ENCODE measurements around the gene GOPC. TPM values are rescaled to one million over a fixed set of nuclear protein-coding genes. Genes with fewer than 3 reads are reported as not detected.

GOPC gene
- total and polyA plus RNA-seq, 2 of the 8 experiments (the other 6 are each of a cell fraction or from before 2014, with no cell fraction given): 5.3 to 19.4 TPM

- 36% methylated on average over 5 of the region's 5 CpGs; no CpG with 5 or more reads in 1 of the 2 experiments for WGBS, 2 experiments (ENCODE audit: extremely low coverage in 1 of 2, insufficient coverage in 1 of 2, insufficient read length in 1 of 2, insufficient replicate concordance in 2 of 2, low coverage in 1 of 2, low lambda C conversion rate in 2 of 2, missing lambda C conversion rate in 1 of 2)
- H4K5ac ChIP-seq (ENCODE audit: insufficient read length, low read depth, low read length): no peak overlapping the region
- peak in 1 of 2 experiments; percentile 74 for DNase-seq (ENCODE audit: low read depth in 1 of 2, low spot score in 2 of 2)
Observed at GRCh38 chr6:117555882-117556498, 46.3 kb downstream of the GOPC start.

More at GRCh38 chr6:117555882-117556498, 46.3 kb downstream of the GOPC start:
- no peaks in the 10 kb centered on the region for H3K27me3 ChIP-seq (replicated peaks in 1 of 4; ENCODE audit: control insufficient read depth in 3 of 4, extremely low read depth in 1 of 4, insufficient read depth in 3 of 4, low read length in 3 of 4)
- H3K4me2 ChIP-seq (ENCODE audit: insufficient read depth in 1 of 2, low read depth in 2 of 2, low read length in 2 of 2): no peak overlapping the region
- no peaks in the 10 kb centered on the region for H3K23me2 ChIP-seq (ENCODE audit: low read depth, low read length)
- H2AK5ac ChIP-seq (ENCODE audit: low read depth, low read length): no peak overlapping the region
- no peak overlapping the region for H2AFZ ChIP-seq (ENCODE audit: low read length)
- TF ChIP-seq RAD21 (IDR thresholded peaks at IDR 0.05 in 1 of 2, conservative IDR thresholded peaks at IDR 0.05 in 1 of 2; ENCODE audit: low read depth in 2 of 2, low read length in 2 of 2) (peak; percentile 48 to 59), CTCF (IDR thresholded peaks at IDR 0.05; ENCODE audit: control extremely low read depth in 1 of 3, insufficient read depth in 1 of 3, low read depth in 1 of 3, low read length in 3 of 3) (peak in 2 of 3 experiments; percentile 44 to 63; a peak in 3 of 4 replicates), SUZ12 (IDR thresholded peaks at IDR 0.05; ENCODE audit: low read length) (no peak)
- no peaks in the 10 kb centered on the region; a peak in 1 of 8 replicates for H3K36me3 ChIP-seq (ENCODE audit: control insufficient read depth in 2 of 4, insufficient read depth in 4 of 4, low read length in 3 of 4)
- no peak overlapping the region for H4K91ac ChIP-seq (replicated peaks; ENCODE audit: insufficient read length, low read length)
- H3K27ac ChIP-seq (ENCODE audit: low read depth, low read length): no peak overlapping the region
- no peak overlapping the region for H3K9ac ChIP-seq (replicated peaks in 1 of 4; ENCODE audit: extremely low read depth in 1 of 4, low read depth in 3 of 4, low read length in 3 of 4)
- no peak overlapping the region for H2BK12ac ChIP-seq (ENCODE audit: low read depth, low read length)
- no peaks in the 10 kb centered on the region for H3K79me1 ChIP-seq (ENCODE audit: low read depth, low read length)
- no peak overlapping the region for H2BK5ac ChIP-seq (ENCODE audit: low read depth, low read length)
- no peak overlapping the region for H2BK20ac ChIP-seq (ENCODE audit: low read length)
- no peaks in the 10 kb centered on the region for H3K79me2 ChIP-seq (ENCODE audit: control insufficient read depth in 1 of 2, insufficient read depth in 2 of 2, low read length in 2 of 2)
- no peak for FAIRE-seq
- H3K23ac ChIP-seq (ENCODE audit: insufficient read length): no peak overlapping the region
- no peak overlapping the region for H3K14ac ChIP-seq (ENCODE audit: insufficient read length)
- H3K4ac ChIP-seq (replicated peaks; ENCODE audit: insufficient read length, low read depth, low read length): no peak overlapping the region
- ChIA-PET POLR2A (ENCODE audit: partially characterized antibody) (no interaction called here), CTCF (ENCODE audit: partially characterized antibody) (interaction anchor here (0.7 to 6.0 kb wide), 30 partner anchors 8 to 275 kb away, joined by 3 to 57 read pairs (median 3); no protein-coding TSS in a partner anchor)
- no peak overlapping the region for H4K8ac ChIP-seq (ENCODE audit: extremely low read depth, insufficient read depth, low read length)
- no peak overlapping the region for H3K56ac ChIP-seq (replicated peaks; ENCODE audit: insufficient read length, low read depth, low read length)
- H3K4me3 ChIP-seq (ENCODE audit: extremely low read depth in 1 of 4, insufficient read depth in 2 of 4, low read depth in 3 of 4, low read length in 4 of 4): no peak overlapping the region
- H3K18ac ChIP-seq (ENCODE audit: extremely low read depth, low read length): no peak overlapping the region
- no peaks in the 10 kb centered on the region for H3K9me3 ChIP-seq (ENCODE audit: insufficient read depth in 2 of 2, low read depth in 1 of 2, low read length in 1 of 2)
- H3K4me1 ChIP-seq (replicated peaks in 1 of 4; ENCODE audit: control insufficient read depth in 3 of 4, insufficient read depth in 4 of 4, low read length in 3 of 4): no peaks in the 10 kb centered on the region
- no peaks in the 10 kb centered on the region for H4K20me1 ChIP-seq (replicated peaks in 1 of 2; ENCODE audit: control insufficient read depth in 1 of 2, insufficient read depth in 2 of 2, low read length in 2 of 2)
- H2BK120ac ChIP-seq (replicated peaks; ENCODE audit: low read depth, low read length): no peak overlapping the region
- no peak overlapping the region for H2BK15ac ChIP-seq (ENCODE audit: low read length)
